Activated CD8-positive, alpha-beta memory T cell treated with anti-CD3 and anti-CD28 coated beads, Interleukin-2, amount 50 U/mL, for 48 hours (primary cell): ENCODE measurements around the gene BCL2A1.
"Not testable (repeated sequence)": the region's sequence is repeated elsewhere in the genome, so short reads cannot be mapped to it uniquely, and the experiment has no call there.

ENCODE experiments used
- DNase-seq: peaks from one replicate; pipeline ENCODE4 v3.0.0-alpha.2; 2020

The BCL2A1 gene

DNA sequence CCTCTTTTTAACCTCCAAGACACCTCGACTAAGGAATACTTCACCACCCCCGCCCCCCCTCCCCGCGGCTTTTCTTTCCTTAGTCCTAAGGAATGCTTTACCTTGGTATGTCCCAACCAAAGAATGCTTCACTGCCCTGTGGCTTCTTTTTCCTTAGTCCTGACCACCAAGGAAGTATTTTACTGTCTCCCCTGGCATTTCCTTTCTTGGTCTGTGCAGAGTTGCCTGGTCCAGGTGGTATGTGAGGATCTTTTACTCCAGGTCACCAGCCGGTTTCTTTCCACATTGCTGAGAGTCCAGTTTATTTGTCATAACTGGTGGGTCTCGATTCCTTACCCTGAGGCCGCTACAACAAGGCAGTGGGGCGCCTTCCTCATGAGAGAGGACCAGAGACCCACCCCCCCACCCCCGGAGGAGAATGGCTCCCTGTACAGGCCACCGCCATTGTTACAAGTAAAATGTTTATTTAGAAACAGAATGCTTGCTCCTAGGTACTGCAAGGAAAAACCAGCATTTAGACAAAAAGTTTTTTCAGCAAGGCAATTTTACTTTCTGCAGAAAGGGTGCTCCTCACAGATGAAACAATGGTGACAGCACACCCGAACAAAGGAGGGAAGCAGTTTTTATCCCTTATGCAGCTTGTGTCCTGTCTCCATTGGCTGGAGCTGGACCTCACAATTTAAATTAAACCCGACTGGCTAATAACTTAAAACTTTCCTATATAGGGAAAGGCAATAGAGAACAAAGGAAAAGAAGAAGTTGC is 51.1 kb downstream of the BCL2A1 start:
- no peak for DNase-seq

DNA sequence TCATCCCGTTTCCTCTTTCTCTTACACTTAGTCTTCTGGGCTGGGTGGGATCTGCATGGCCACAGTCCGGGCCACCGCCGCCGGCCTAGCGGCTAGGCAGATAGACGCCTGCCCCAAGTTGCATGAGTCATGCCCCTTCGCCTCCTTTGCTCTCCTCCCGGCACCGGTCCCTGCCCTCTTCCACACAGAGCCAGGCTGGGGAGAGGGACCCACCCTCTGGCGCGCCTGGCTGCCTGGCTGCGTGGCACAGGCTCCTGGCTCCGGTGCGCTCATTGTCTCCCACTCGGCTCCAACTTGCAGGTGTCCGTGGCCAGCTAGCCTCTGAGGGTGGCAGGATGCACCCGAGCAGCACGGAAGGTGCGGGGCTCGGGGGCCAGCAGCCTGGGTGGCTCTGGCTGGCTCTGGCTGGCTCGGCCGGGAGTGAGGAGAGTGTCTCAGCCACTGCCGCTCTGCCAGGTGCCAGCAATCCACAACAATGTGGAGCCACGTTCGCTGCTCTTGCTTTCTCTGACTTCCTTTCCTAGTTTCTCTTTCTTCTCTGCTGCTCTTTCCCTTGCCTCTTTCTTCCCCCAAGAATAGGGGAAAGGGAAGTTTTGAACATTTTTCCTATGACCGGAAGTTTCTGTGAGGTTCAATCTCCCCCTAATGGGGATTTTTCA is 51.8 kb downstream of the BCL2A1 start:
- DNase-seq: no peak

- DNase-seq: no peak
Measured at GRCh38 chr15:79918278-79918677, 52.7 kb downstream of the BCL2A1 start.

DNA sequence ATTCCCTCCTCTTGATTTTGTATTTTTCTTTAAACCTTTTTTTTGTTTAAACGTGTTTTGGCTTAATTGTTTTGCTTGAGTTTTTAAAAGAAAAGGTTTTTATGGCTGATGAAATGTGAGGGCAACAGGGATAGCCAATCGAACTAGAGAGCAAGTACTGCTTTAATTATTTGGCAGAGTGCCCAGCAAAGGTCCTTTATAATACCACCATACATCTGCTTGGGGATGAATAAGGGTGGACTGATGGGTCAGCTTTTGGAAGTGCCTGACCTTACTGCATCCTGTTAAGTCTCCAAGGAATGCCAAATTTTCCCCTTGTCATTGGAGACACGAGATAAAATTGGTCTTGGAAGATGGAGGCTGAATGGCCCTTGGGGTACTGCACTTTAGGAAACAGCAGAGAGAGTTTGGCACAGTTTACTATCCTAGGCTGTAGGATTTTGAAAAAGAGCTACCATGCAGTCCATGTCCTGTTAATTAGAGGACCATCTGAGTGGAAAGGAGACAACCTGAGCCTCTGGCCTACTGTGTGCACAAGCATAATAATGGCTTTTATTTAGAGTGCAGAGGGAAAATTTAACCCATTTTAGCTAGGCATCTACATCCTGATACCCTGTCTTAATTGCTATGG is 54.4 kb downstream of the BCL2A1 start:
- DNase-seq: no peak

DNA sequence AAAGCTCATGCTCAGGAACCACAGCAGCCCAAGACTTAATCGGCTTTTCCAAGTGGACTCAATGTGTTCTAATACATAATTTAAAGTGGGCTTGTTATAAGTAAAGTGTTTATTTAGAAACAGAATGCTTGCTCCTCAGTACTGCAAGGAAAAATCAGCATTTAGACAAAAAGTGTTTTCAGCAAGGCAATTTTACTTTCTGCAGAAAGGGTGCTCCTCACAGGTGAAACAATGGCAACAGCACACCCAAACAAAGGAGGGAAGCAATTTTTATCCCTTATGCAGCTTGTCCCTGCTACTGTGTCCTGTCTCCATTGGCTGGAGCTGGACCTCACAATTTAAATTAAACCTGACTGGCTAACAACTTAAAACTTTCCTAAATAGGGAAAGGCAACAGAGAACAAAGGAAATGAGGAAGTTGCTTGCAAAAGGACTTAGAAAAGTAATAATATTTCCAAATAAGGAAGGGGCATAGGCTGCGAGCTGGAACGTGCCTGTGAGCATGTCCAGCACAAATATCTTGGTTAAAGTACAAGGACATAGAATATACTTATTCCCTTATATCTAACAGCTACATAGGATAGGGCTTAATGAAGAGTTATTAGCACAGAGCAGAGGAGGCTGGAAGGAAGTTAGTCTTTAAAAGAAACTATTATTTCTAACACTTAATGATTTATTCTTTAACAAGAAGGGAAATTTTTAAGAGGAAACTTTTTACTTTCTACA is 55.1 kb downstream of the BCL2A1 start:
- DNase-seq: not testable (repeated sequence)

DNA sequence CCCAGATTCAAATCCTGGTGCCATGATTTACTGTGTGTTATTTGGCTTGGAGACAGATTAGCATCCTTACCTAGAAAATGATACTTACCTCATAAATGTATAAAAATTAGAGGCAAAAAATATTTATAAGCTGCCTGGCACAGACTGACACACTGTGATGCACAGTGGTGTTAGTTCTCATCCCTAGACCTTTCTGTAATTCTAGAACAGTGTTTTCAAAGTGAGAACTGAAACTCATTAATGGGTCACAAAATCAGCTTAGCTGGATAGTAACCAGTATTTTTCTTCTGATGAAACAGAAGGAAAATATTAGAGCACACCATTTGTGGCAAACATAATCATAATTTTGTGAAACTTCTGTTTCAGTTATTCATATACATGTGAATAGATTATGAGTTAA is 56.3 kb downstream of the BCL2A1 start:
- no peak for DNase-seq
